ENCODE results near the gene PTPRJ.

DNA sequence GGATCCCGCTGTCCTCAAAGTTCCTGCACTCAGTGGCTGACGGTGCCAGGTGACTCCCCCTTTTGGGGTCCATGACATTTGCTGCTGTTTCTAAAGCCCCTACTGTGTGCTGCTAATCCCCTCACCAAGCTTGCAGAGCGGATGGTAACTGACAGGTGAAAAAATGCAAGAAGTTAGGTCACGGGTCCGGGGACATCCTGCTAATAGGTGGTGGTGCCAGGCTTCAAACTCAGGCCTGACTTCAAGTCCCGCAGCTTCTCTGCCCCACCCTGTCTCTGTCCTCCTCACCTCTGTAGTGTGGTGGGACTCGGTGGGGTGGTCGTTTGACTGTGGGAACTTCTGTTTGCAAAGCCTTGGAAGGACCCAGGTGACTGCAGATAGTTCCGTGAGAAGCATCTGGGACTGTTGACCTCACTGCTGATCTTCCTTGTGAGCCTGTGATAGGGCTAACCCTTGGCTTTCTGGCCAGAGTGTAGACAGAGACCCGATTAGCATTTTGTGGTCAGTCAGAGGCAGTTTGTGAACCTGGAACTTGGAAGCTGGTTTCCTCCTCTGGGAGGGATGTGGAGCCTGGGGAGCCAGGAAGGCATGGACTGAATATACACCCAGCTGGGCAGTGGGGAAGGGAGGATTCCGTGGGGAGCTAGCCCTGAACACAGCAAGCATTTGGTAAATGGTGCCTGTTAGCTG lies 120.8 kb downstream of the PTPRJ start:
- TF ChIP-seq, protein P1, sequence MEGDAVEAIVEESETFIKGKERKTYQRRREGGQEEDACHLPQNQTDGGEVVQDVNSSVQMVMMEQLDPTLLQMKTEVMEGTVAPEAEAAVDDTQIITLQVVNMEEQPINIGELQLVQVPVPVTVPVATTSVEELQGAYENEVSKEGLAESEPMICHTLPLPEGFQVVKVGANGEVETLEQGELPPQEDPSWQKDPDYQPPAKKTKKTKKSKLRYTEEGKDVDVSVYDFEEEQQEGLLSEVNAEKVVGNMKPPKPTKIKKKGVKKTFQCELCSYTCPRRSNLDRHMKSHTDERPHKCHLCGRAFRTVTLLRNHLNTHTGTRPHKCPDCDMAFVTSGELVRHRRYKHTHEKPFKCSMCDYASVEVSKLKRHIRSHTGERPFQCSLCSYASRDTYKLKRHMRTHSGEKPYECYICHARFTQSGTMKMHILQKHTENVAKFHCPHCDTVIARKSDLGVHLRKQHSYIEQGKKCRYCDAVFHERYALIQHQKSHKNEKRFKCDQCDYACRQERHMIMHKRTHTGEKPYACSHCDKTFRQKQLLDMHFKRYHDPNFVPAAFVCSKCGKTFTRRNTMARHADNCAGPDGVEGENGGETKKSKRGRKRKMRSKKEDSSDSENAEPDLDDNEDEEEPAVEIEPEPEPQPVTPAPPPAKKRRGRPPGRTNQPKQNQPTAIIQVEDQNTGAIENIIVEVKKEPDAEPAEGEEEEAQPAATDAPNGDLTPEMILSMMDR (IDR thresholded peaks at IDR 0.05), result no peak
- no peak for TF ChIP-seq POLR2A (IDR thresholded peaks at IDR 0.05)
